Neural progenitor cell (in vitro differentiated cells): ENCODE data around the gene MCF2L2. TPM values are rescaled to one million over a fixed set of nuclear protein-coding genes. Genes with fewer than 3 reads are reported as not detected.
A peak's percentile ranks its signal among the peaks of the same experiment; 100 is the strongest.

Experiments
- DNase-seq: peaks from one replicate; pipeline ENCODE4 v3.0.0-alpha.2; 2016; ENCODE audit warnings: low spot score
- H2AFZ ChIP-seq: fragments of 200-600 bp; sonication (generic); replicated peaks from 2 replicates; pipeline ENCODE4 v1.6.1; 2016; ENCODE audit warnings: antibody characterized with exemption
- H3F3A ChIP-seq: fragments of 200-600 bp; sonication (generic); 2 replicates; pipeline ENCODE4 v1.6.1; 2016; ENCODE audit warnings: antibody characterized with exemption, low read depth
- H3K27ac ChIP-seq: fragments of 200-600 bp; sonication (generic); 2 replicates; pipeline ENCODE4 v1.5.1; 2016; ENCODE audit warnings: mild to moderate bottlenecking
- H3K27me3 ChIP-seq: fragments of 200-600 bp; sonication (generic); 2 replicates; pipeline ENCODE4 v1.6.1; 2016; ENCODE audit warnings: mild to moderate bottlenecking, moderate library complexity
- H3K36me3 ChIP-seq: fragments of 200-600 bp; sonication (generic); 2 replicates; pipeline ENCODE4 v1.5.1; 2016
- H3K4me1 ChIP-seq: fragments of 200-600 bp; sonication (generic); 2 replicates; pipeline ENCODE4 v1.6.1; 2016; ENCODE audit warnings: mixed run types
- H3K4me2 ChIP-seq: fragments of 200-600 bp; sonication (generic); 2 replicates; pipeline ENCODE4 v1.6.1; 2016
- H3K4me3 ChIP-seq: fragments of 200-600 bp; sonication (generic); 2 replicates; pipeline ENCODE4 v1.5.1; 2016
- H3K79me2 ChIP-seq: fragments of 200-600 bp; sonication (generic); 2 replicates; pipeline ENCODE4 v1.6.1; 2016; ENCODE audit warnings: low read depth
- H3K9ac ChIP-seq: fragments of 200-600 bp; sonication (generic); 2 replicates; pipeline ENCODE4 v1.6.1; 2016
- H3K9me3 ChIP-seq: fragments of 200-600 bp; sonication (generic); 2 replicates; pipeline ENCODE4 v1.5.1; 2016; ENCODE audit warnings: low read depth
- H4K20me1 ChIP-seq: fragments of 200-600 bp; sonication (generic); 2 replicates; pipeline ENCODE4 v1.6.1; 2016; ENCODE audit warnings: low read depth
- H3K27ac Mint-ChIP-seq: 3 replicates; pipeline ENCODE4 v1.8.0; 2021; ENCODE audit warnings: mixed read lengths
- H3K27me3 Mint-ChIP-seq: 2 replicates; pipeline ENCODE4 v1.8.0; 2022; ENCODE audit warnings: low read depth, mild to moderate bottlenecking, inconsistent platforms, moderate library complexity, mixed read lengths; ENCODE audit not compliant: insufficient read depth
- H3K36me3 Mint-ChIP-seq: 3 replicates; pipeline ENCODE4 v1.8.0; 2021; ENCODE audit warnings: mixed read lengths
- H3K4me1 Mint-ChIP-seq: 3 replicates; pipeline ENCODE4 v1.8.0; 2021; ENCODE audit warnings: mixed read lengths
- H3K4me3 Mint-ChIP-seq: 3 replicates; pipeline ENCODE4 v1.8.0; 2021; ENCODE audit warnings: mild to moderate bottlenecking, moderate library complexity, mixed read lengths
- H3K9me3 Mint-ChIP-seq: 3 replicates; pipeline ENCODE4 v1.8.0; 2020; ENCODE audit warnings: mixed read lengths
- EZH2 ChIP-seq: fragments of 200-600 bp; sonication (generic); IDR thresholded peaks from 2 replicates; pipeline ENCODE4 v1.6.1; 2017; ENCODE audit warnings: antibody characterized with exemption, mild to moderate bottlenecking, moderate library complexity
- EZH2phosphoT487 ChIP-seq: fragments of 200-600 bp; sonication (generic); IDR thresholded peaks from 2 replicates; pipeline ENCODE4 v1.6.1; 2017; ENCODE audit warnings: antibody characterized with exemption
- total RNA-seq: library from RNA; depleted of rRNA; stranded (reverse); fragments of >200 nt; gene quantifications from 2 replicates; pipeline ENCODE4 v1.2.3, GENCODE V29; 2015; ENCODE audit warnings: low replicate concordance
- TF ChIP-seq, protein P1 (sequence below): fragments of 200-600 bp; sonication (generic); IDR thresholded peaks from 2 replicates; pipeline ENCODE4 v1.5.1; 2017; ENCODE audit warnings: antibody characterized with exemption, mild to moderate bottlenecking

Gene MCF2L2
- total RNA-seq, 1 donor from 2014 or later, result 11.1 TPM

DNA sequence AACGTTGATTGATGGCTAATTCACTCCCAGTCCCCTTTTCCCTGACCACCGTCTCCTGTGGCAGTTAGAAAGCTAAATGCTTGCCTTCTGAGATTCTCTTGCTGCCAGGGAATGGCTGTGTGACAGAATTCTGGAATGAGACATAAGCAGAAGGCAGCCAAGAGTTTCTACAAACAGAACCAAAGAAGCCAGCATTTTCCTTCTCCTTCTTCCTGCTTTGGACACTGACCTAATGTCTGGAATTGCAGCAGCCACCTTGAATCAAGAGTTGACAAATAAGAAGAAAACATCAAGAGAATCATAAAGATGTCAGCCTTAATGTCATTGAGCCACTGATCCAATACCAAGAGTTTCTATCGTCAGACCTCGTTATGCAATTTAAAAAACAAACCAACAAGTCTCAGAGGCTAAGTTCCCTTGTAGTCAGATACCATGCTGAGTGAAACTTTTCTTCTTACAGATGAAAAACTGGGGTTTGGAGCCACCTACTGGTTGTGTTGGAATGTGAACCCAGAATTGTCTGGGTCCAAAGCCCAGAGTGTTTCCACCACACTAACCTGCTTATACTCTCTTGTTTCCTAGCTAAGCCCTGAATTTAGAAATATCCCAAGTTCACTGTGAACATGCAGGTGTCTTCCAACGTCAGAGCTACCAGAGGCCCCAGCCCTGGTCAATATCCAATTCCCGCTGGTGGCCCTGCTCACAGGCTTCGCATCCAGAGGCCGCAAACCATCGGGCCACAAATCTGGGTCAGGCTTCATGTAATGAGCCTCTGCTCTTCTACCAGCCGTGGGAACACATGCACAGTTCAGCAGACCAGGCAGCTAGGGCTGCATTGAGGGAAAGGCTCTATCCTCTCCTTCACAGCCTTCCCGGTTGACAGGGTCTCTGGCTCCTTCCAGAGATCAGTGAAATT lies 42.5 kb downstream of the MCF2L2 start:
- TF ChIP-seq EZH2 (no peak), EZH2phosphoT487 (no peak)
- TF ChIP-seq, protein P1, sequence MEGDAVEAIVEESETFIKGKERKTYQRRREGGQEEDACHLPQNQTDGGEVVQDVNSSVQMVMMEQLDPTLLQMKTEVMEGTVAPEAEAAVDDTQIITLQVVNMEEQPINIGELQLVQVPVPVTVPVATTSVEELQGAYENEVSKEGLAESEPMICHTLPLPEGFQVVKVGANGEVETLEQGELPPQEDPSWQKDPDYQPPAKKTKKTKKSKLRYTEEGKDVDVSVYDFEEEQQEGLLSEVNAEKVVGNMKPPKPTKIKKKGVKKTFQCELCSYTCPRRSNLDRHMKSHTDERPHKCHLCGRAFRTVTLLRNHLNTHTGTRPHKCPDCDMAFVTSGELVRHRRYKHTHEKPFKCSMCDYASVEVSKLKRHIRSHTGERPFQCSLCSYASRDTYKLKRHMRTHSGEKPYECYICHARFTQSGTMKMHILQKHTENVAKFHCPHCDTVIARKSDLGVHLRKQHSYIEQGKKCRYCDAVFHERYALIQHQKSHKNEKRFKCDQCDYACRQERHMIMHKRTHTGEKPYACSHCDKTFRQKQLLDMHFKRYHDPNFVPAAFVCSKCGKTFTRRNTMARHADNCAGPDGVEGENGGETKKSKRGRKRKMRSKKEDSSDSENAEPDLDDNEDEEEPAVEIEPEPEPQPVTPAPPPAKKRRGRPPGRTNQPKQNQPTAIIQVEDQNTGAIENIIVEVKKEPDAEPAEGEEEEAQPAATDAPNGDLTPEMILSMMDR, result peak; percentile 81
- Histone ChIP-seq H3K27me3 (no peaks in the 10 kb centered on the region), H3K4me2 (no peak overlapping the region), H4K20me1 (no peaks in the 10 kb centered on the region), H3K36me3 (no peaks in the 10 kb centered on the region), H3K9ac (no peak overlapping the region), H3K4me3 (no peak overlapping the region), H3K27ac (no peak overlapping the region), H3F3A (peaks cover 17% of the 10 kb centered on the region), H3K4me1 (peaks cover under 1% of the 10 kb centered on the region), H3K9me3 (no peaks in the 10 kb centered on the region), H3K79me2 (no peaks in the 10 kb centered on the region), H2AFZ (no peak overlapping the region)
- H3K27ac Mint-ChIP-seq, result no peak overlapping the region
- H3K36me3 Mint-ChIP-seq, result no peaks in the 10 kb centered on the region
- H3K27me3 Mint-ChIP-seq, result peaks cover 6% of the 10 kb centered on the region
- H3K9me3 Mint-ChIP-seq, result no peaks in the 10 kb centered on the region
- DNase-seq, result peak; percentile 81
- H3K4me3 Mint-ChIP-seq, result no peak overlapping the region
- H3K4me1 Mint-ChIP-seq, result peaks cover 8% of the 10 kb centered on the region

DNA sequence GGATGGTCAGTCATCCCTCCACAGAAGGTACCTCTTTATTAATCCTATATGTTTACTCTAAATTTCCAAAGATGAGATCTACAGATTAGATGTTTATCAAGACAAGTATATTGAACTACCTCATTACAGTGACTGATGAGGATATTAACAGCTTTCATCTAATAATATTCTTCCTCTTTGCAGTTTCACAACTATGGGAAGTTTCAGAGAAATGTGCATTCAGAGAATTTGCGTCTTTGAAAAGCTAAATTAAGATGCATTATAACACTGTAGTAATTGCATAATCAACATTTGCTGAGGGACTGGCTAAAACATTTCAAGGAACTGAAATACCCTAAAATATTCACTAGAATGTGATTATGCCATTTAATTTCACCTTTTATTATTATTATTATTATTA lies 46.7 kb downstream of the MCF2L2 start:
- no peak for DNase-seq
- no peak overlapping the region for H3K27ac Mint-ChIP-seq
- Histone ChIP-seq H3K27me3 (no peaks in the 10 kb centered on the region), H2AFZ (no peak overlapping the region), H3K27ac (no peak overlapping the region), H3K9ac (no peak overlapping the region), H3K79me2 (no peaks in the 10 kb centered on the region), H3K4me3 (no peak overlapping the region), H4K20me1 (no peaks in the 10 kb centered on the region), H3K4me2 (no peak overlapping the region), H3K9me3 (no peaks in the 10 kb centered on the region), H3K36me3 (no peaks in the 10 kb centered on the region), H3F3A (peaks cover 14% of the 10 kb centered on the region), H3K4me1 (no peaks in the 10 kb centered on the region)
- H3K4me1 Mint-ChIP-seq, result peaks cover 8% of the 10 kb centered on the region
- no peaks in the 10 kb centered on the region for H3K9me3 Mint-ChIP-seq
- H3K4me3 Mint-ChIP-seq, result no peak overlapping the region
- H3K36me3 Mint-ChIP-seq, result no peaks in the 10 kb centered on the region
- TF ChIP-seq EZH2, result no peak
- TF ChIP-seq EZH2phosphoT487, result no peak
- TF ChIP-seq, protein P1, result no peak
- H3K27me3 Mint-ChIP-seq, result peaks cover 2% of the 10 kb centered on the region

DNA sequence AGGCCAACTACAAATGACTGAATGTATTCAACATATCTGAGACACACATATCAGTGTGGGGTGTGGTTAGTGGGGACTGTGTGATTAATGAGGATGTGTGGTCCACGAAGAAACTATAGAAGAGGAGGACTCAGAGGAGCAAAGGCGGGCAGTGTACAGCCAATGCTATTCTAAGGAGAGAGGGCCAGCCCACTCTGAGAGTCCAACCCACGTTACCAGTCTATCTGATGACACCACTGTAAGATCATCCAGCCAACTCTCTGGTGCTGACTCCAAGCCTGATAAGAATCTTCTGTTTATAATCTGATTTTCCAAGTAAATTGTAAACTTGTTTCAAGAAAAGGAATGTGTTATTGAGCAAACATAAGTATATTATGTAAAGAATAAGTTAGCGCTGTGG lies 47.2 kb downstream of the MCF2L2 start:
- no peaks in the 10 kb centered on the region for H3K36me3 ChIP-seq
- no peak overlapping the region for H3K4me2 ChIP-seq
- H3K4me1 Mint-ChIP-seq, result peaks cover 8% of the 10 kb centered on the region
- H3K9me3 Mint-ChIP-seq, result no peaks in the 10 kb centered on the region
- H3K9me3 ChIP-seq, result no peaks in the 10 kb centered on the region
- H3K27me3 Mint-ChIP-seq, result peaks cover 2% of the 10 kb centered on the region
- H3K79me2 ChIP-seq, result no peaks in the 10 kb centered on the region
- H2AFZ ChIP-seq, result no peak overlapping the region
- H3F3A ChIP-seq, result peaks cover 9% of the 10 kb centered on the region
- H3K4me3 Mint-ChIP-seq, result no peak overlapping the region
- H4K20me1 ChIP-seq, result no peaks in the 10 kb centered on the region
- no peak overlapping the region for H3K27ac Mint-ChIP-seq
- no peak for TF ChIP-seq EZH2
- TF ChIP-seq, protein P1, result no peak
- no peak for TF ChIP-seq EZH2phosphoT487
- H3K27me3 ChIP-seq, result no peaks in the 10 kb centered on the region
- no peak overlapping the region for H3K9ac ChIP-seq
- no peak overlapping the region for H3K27ac ChIP-seq
- no peaks in the 10 kb centered on the region for H3K36me3 Mint-ChIP-seq
- no peak for DNase-seq
- H3K4me1 ChIP-seq, result no peaks in the 10 kb centered on the region
- H3K4me3 ChIP-seq, result no peak overlapping the region
